Right forelimb (tissue), 1 donor: ENCODE results near the gene NKX2-3.

ENCODE experiments used
- DNase-seq: peaks from one replicate; pipeline ENCODE4 v3.0.0-alpha.2; 2018

Gene NKX2-3

DNA sequence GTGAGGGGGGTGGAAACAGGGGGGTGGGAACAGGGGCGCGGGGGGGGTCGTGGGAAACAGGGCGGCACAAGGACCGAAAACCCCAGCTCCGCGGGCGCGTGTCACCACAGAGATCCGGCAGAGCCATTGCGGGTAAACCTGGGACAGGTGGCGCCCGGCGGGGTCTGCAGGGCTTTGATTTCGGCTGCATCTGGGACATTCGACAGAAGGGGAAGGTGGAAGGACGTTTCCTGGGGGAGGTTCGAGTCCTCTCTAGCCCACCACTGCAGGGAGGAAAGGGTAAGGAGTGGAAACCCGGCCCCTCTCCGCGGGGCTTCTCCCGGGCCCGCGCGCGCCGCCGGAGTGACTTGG lies 7.5 kb downstream of the NKX2-3 start:
- DNase-seq = no peak

DNA sequence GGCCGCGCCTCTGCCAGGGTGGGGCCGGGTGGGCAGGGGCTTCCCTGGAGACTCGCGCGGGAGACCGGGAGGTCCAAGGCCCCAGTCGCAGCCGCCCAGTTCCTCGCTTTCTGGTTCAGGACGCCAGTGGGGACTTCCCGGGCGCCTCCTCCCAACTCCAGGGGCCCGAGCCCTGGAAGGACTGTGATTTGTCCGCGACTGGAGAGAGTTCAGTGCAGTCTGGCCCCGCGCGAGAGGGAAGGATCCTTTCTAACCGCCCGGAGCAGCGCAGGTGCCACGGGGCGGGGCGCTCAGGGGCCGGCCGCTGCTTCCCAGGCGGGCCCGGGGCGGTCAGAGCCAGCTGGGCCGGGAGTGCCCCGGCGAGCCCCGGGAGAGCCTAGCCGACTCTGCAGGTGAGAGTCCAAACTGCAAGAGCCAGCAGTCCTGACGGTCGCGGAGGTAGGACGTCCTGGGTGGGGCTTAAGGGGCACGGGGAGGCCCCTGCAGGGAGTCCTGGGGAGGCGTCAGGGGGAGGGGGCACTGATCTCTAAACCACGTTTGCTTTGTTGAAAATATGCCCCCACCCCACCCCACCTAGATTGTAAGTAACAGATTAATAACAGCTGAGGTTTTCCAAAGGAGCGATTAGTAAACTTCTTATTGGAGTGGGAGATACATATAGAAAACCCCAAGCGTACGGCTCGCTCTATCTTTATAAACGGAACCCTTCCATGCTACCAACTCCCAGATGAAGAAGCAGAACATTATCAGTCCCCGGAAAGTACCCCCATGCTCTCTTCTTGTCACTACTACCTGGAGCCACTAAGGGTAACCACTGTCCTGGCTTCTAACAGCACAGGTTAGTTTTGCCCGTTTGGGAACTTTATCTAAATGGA lies 8.2 kb downstream of the NKX2-3 start:
- DNase-seq = no peak

DNA sequence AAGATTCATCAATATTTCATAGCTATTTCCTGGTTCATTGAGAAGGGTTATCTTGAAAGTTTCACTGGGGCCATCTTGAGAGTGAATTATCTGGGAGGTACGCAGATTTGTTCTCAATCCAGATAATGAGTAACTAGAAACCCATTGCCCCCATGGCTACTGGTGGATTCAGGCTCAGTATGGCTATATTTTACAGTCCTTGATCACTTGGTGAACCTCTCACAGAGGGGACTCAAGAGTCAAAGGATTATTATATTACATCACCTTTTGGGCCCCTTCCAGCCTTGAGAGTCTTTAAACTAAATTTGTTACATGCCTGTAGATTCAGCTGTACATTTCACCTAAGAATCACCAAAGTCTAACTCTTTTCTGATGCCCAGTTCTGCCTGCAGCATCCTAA lies 11.6 kb downstream of the NKX2-3 start:
- DNase-seq = no peak

DNA sequence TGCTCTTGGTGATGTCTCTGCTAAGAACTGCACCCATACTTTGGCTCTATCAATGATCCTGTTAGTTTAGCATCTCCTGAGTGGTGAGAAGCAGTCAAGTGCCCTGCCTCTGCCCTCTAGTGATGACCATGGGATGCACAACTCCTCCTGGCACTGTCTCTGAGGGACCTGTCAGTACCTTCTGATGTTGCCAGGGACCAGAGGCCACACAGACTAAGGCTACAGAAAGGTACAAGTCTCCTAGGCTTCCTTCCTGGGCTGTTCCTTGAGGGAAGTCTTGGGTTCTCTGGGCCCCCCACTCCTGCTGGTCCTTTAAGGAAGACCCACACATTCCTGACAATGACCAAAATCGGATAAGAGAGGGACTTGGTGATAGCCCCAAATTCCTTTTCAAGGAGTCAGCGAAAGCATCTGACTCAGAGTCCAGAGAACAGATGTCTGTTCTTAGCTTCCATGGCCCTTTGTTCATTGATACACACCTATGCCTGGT lies 15.3 kb downstream of the NKX2-3 start:
- DNase-seq = no peak

DNA sequence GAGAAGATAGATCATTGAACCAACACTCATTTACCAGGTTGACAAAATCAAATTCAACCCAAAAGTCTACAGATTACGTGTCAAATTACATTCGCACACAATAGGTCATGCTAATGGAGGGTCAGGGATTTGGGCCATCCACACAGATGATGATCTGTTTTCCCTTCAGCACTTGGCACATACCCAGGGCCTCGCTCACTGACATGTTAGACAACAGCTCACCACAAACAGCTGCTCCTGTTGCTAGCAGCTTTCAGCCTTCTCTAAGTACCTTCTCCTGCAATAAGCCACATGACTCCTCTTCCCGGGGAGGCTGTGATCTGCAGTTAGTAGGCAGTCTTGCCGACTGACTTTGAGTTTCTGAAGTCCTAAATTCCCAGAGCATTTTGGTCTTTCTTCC lies 18.4 kb downstream of the NKX2-3 start:
- DNase-seq = no peak

DNA sequence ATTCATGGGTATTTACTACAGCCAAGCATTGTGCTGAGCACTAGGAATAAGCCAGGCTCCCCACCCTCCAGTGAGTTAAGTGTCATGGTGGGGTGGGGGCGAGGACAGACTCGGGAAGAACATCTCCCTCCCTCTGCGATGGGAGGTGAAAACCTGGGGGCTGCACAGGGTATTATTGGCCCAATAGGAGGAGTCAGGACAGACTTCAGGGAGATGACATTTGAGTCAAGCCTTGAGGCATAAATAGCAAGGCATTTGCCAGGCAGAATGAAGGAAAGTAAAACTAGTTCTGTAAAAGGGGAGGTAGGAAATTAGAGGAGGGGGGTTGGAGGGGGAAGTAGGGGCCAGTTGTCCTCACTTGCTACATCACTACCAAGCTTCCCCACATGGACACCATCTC lies 18.9 kb downstream of the NKX2-3 start:
- no peak for DNase-seq

DNA sequence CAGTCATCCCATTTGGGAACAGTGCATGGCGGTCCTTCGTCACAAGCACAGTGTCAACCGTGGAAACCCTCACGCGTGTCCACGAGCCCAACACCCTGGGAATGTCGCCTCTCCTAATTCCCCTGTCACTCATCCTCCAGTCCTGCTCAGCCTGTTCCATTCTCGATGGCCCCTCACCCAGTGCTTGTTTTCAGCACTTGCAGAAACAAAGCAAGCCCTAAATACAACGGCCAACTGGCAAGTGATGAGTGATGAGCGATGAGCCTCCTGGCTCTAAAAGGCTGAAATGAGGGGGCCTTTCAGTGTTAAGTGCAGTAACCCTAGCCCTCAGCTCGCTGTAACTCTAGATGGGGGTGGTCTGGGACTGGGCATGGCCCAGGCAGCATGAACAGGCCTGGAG lies 22.6 kb downstream of the NKX2-3 start:
- no peak for DNase-seq

DNA sequence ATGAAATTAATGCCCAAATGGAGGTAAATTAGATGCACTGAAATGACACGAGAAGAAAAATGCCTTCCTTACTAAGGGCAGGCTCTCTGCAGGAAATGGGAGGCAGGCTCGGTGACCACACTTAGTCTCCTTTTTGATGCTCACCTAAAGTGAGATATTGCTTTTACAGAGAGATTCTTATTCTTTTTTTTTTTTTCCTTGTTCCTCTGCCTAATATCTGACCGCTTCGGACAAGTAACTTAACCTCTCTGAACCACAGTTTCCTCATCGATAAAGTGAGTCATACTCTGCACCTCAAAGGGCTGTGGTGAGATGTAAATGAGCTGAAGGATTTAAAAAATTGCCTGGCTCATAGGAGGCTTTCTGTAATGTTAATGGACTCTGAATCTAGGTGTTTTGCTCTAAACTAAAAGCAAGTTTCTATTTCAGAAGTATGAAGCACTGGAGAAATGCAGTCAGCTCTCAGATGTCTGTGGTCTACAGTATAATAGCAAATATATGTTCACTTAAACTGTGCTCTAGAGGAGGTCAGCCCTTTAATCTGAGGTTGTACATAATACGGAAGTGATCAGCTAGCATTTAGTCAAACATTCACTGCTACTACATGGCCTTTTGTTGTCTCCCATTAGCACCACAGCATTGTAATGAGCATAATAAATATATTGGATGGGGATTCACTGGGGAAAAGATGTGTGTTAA lies 23.2 kb downstream of the NKX2-3 start:
- no peak for DNase-seq

DNA sequence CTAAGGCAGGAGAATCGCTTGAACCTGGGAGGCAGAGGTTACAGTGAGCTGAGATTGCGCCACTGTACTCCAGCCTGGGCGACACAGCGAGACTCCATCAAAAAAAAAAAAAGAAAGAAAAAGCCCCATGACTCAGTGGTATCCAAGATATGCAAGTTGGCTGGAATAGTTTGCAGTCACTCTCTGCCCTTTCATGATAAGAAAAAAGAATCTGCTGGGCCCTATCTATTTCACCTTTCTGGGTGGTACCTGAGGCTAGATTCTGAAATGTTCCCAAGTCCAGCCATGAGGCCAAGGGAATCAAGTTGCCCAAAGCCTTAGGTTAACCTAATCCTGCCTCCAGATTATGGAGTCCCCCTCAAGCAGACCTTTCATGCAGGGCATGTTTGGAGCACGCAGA lies 24.3 kb downstream of the NKX2-3 start:
- no peak for DNase-seq

DNA sequence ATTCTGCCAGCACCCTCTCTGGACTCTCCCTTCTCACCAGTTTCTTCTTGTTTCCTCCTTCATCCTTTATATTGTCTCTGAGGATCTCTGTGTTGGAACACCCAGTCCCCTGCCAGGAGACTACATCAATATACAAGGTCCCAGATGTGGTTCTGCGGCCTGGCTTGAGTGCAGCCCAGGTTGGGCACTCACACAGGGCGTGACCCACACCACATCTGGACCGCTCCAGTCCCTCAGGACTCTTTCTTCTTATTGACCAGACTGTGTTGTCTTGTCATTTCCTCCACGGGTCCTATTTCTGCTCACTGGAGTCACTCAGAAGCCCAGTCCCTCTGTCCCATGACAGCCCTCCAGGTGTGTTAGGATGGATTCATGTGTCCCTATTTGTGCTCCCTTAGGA lies 26.0 kb downstream of the NKX2-3 start:
- no peak for DNase-seq

DNA sequence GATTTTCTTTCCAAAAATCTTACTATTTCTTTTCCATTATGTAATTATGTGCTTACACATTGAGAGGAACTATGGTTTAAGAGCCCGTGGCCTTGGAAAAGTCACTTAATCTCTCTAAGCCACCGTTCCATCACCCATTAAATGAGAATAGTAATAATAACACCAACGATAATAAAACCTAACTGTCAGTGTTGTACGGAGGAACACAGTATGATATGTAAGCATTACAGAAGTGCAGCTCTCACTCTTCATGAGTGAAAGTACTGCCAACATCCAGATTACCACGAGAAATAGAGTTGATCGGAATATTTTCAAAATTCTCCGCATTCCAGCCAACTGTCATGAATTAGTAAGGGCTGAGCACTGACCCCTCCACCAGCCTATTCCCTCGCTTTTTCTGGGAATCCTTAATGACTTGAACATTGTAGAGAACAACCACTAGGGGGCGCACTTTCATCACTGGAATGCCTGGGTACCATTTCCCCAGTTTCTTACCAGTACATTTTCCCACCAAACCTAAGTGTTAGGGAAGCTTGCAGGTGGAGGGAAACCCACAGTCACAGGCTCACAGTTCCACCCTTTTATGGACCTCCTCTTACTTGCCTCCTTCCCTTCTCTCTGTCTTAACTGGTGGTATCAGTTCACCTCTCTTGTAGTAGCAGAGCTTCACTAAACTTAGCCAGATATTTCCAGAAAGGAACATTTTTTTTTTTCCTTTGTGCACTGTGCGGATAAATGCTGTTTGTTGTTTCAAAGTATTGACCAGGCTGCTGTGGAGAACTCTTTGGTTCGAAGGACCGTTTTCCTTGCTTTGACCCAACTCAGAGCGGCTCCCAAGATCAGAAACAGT lies 27.8 kb downstream of the NKX2-3 start:
- DNase-seq = no peak

DNA sequence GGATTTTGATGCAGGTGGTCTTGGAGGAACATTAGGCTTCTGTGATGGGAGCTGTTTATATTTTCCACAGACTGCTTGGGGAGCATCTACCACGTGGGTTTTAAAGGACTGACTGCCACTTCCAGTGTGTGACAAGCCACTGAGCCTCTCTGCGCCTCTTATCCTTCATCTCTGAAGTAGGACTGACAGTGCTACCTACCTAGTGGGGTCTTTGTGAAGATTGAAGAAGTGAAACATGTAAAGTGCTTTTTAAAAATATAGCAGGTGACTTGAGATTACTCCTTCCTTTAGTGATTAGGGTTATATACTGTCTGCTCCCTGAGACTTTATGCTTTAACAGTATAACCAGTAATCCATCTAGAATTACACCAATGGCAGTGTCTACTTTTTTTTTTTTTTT lies 29.9 kb downstream of the NKX2-3 start:
- DNase-seq = no peak

DNA sequence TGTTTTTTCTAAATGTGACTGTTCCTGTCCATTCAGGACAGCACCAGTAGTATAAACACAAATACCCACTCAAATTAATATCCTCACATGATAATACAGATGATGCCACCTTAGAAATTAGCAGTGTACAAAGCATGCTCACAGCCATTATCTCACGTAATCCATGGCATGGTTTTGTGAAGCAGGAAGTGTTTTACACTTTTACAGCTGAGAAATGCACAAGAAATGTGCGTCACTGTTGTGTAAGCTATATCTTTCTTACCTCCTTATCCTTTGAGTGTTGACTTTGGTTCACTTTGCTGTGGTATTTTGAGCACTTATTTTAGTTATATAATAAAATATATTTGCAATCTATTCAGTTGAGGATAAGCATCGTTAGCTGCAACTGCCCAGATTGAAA lies 31.6 kb downstream of the NKX2-3 start:
- no peak for DNase-seq

DNA sequence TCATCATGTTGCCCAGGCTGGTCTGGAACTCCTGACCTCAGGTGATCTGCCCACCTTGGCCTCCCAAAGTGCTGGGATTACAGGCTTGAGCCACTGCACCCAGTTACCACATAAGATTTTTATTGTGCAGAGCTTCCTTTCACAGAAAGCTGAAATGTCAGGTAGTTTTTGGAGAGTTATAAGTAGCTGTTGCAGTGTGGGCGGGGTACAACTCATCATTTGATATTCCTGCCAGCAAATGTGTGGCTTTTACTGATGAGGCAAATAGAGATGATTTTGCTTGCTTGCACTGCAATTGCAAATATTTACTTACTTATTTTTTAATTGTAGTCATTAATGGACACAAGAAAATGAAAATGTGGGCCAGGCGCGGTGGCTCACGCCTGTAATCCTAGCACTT lies 32.4 kb downstream of the NKX2-3 start:
- DNase-seq = no peak

DNA sequence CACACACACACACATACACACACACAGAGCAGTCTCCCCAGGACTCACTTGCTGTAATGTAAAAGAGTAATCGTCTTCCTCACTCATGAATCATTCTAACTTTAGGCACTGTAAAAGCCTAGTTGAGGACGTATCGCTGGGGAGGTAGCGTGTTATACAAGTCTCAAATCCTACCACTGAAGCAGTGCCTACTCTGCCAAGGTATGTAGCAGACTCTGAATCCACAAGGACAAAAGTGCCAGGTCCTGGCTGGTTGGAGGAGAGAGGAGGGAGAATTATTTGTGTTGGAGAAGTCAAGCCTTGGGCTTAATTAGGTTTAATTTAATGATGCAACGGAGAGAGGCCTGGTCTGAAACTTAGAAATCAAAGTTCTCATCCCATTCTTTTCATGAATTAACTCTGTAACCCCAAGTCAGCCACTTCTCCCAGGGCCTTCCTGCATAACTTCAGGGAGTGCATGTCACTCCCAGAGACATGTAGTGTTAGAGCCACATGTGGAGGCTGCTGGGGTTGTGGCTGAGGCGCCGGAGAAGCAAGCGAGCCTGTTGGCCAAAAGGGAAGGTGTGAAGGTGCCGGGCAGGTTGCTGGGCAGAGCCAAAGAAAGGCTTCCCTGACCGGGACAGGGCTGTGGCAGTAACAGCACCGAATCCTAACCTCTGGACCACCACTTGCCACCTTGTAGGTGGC lies 36.7 kb downstream of the NKX2-3 start:
- no peak for DNase-seq

DNA sequence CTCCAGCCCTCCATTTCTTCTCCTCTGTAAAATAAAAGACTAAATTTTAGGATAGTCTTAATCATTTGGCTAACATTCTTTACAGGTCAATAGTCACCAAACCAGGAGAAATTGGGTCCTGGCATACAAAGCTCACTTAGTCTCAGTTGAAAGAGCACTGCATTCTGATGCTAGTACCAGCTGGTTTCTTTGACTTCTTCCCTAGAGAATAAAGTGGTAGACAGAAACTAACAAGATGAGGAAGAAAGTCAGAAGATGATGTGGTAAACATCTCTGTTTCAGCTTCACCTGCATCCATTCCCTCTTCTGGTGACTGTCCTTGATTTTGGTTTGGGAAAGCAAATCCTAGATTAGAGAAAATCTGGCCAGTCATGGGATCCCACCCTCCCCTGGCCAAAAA lies 37.2 kb downstream of the NKX2-3 start:
- no peak for DNase-seq

DNA sequence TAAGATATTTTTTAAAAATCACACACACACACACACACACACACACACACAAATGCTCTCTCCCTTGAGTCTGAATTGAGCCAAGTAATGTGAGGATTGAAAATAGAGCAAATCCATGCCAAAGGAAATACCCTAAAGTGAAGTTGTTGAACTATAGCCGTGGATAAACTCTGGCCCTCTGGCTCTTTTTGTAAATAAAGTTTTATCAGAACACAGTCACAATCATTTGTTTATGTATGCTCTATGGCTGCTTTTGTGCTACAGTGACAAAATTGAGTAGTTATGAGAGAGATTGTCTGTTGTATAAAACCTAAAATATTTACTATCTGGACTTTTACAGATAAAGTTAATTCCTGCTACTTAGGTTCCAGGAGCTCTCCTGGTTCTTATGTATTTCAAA lies 39.1 kb downstream of the NKX2-3 start:
- DNase-seq = no peak

DNA sequence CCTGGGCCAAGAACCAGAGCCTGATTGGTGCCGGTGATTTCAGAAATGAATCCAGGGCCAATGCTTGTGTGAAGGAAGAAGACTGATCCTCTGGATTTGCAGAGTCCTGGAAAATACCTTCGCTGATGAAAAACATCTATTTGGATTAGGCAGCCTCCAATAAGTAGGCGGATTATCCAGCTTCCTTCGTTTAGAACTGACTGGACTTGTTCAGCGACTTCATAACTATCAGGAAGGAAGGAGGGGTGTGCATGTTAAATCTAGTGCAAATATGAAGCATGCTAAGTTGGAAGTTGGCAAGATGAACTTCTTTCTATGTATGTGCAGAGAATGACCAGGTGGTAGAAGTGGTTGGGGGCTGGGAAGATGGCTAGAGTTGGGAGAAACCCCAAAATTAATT lies 41.0 kb downstream of the NKX2-3 start:
- no peak for DNase-seq

DNA sequence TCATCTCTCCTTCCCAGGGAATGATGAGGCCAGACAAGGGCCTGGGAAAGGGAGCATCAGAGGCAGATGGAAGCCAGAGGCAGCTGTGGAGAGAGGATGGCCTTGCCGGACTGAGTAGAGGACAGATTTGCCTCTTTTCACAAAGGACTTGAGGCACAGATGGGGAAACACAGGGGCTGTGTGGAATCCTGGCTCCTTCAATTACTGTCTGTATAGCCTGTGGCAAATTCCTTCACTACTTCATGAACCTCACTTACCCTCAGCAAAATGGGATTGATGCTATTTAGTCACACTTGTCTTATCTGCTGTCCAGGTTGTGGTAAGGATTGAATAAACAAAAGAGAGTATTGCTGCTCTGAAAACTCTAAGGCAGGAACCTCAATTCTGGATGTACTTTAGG lies 47.2 kb downstream of the NKX2-3 start:
- DNase-seq = no peak

DNA sequence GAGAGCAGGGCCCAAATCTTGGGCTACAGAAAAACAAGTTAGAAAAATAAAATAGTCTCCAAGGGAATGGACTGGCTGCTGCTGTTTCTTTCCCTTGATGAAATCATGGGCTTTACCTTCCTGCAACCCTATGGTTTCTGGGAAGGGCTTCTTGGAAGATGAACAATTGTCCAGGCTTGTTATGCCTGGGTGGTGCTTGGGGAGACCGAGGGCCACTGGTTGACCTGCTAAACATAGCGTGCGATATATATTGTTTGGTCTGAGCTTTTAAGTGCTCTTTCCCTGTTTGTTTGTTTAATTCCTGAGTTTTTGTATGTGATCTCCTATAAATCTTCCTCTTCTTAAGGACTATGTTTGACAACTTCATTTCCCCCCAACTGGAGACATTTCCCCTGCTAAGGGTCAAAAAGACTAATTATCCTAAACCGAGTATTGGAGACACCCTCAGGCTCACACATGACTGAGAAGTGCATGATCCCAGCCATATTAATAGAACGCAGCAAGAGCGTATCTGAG lies 49.6 kb downstream of the NKX2-3 start:
- no peak for DNase-seq

DNA sequence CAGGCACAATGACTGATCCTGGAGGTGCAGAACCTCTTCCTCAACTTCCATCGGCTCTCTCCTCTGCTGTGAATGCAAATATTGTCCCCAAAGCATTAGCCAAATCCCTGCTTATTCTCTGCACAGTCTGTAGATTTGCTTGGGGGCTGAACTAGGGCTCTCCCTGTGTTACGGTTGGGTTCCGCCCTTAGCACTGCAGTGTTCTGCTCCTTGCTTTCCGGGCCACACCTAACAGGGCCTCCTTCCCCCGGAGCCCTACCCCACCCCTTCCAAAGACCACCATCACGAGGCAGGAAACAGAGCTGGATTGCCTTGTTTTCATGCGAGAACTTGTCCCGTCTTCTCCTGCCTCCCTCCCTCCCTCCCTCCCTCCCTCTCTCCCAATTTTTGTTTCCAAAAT lies 50.9 kb downstream of the NKX2-3 start:
- no peak for DNase-seq
